Activated CD8-positive, alpha-beta memory T cell treated with anti-CD3 and anti-CD28 coated beads, Interleukin-2, amount 50 U/mL, for 48 hours (primary cell): ENCODE results near the gene PFKFB3.
"Not testable (repeated sequence)": the region's sequence is repeated elsewhere in the genome, so short reads cannot be mapped to it uniquely, and the experiment has no call there.

Experiments used
- DNase-seq: peaks from one replicate; pipeline ENCODE4 v3.0.0-alpha.2; 2020

Gene PFKFB3

DNA sequence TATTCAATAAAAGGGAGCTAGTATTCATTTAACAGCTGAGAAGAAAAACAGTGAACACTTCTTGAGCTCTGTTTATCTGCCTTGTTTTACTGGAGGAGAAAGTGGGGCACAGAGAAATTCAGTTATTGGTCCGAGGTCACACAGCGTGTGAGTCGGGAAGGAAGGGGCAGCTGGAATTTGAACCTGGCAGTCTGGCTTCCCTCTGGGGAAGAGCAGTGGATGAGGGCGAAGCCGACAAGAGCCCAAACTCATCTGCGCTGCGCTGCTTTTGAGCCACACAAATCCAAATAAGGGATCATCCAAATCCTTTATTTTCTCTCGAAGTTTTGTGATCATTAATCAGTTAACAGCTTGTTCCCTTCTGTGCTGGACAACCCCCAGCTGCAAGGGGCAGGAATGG lies 23.7 kb upstream of the PFKFB3 start:
- no peak for DNase-seq

DNA sequence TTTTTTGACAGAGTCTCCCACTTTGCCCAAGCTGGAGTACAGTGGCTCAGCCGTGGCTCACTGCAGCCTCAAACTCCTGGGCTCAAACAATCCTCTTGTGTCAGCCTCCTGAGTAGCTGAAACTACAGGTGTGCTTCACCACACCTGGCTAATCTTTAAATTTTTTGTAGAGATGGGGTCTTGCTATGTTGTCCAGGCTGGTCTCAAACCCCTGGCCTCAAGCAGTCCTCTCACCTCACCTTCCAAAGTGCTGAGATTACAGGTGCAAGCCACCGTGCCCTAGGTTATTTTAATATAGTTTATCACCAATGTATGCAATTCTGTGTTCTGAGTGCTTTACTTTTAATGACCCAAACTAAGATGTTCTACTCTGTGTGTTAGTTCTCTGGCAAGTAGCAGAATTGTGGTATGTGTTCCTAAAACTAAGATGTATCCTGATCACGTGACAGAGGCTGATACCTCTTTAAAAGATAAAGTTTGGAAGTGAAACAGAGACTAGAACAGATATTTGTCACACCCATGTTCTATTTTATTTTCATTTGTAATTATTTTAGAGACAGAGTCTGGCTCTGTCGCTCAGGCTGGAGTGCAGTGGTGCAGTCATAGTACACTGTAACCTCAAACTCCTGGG lies 22.1 kb upstream of the PFKFB3 start:
- DNase-seq = no peak

DNA sequence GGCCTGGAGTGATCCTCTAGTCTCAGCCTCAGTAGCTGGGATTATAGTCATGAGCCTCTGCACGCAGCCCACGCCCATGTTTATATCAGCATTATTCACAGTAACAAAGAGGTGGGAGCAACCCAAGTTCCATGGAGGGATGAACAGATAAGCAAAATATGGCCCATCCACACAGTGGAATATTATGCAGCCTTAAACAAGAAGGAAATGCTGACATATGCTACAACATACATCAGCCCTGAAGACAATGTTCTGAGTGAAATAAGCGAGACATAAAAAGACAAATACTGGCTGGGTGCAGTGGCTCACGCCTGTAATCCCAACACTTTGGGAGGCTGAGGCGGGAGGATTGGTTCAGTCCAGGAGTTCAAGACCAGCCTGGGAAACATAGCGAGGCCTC lies 21.5 kb upstream of the PFKFB3 start:
- no peak for DNase-seq

GRCh38 chr10:6182454-6183098 lies 20.2 kb upstream of the PFKFB3 start:
- no peak for DNase-seq

DNA sequence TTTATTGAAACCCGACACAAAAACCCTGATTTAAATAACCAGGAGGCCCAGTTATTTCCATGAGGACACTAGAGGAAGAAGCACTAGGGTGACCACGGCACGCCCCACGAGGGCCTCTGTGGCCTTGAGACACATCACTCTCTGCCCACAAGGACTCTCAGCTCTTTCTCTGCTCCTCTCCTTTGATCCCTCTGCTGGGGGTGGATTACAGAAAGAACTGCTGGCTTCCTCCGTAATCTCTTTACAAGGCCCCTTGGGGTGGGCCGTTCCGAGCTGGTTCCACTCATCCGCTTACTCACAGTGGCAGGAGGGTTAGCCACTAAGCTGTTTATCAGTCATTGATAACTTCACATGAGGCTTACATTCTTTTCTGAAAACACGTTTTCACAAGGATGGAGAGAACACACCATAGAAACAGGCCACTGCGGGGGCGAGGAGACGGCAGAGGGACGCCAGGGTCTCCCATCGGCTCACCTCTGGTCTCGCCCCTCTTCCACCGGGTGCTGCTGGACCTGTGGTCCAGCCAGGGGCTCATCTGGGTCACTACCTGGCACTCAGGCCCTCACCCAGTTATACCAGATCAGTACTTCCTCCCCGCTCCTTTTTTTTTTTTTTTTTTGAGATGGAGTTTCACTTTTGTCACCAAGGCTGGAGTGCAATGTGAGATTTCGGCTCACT lies 17.6 kb upstream of the PFKFB3 start:
- DNase-seq = no peak

- DNase-seq = no peak
These were observed 15.9 kb upstream of the PFKFB3 start for GRCh38 chr10:6186894-6187256.

- DNase-seq = no peak
These were observed 15.5 kb upstream of the PFKFB3 start for GRCh38 chr10:6187278-6187677.

DNA sequence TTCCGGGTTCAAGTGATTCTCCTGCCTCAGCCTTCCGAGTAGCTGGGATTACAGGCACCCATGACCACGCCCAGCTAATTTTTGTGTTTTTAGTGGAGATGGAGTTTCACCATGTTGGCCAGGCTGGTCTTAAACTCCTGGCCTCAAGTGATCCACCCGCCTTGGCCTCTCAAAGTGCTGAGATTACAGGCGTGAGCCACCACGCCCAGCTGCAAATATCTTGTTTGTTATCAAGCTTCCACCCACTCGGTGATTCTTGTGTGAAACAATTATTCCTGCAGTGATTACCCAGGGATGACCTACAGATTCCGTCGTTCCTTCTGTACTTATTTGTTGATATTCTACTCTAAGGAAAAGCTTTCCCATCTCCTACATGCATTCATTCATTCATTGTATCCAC lies 12.7 kb upstream of the PFKFB3 start:
- DNase-seq = not testable (repeated sequence)

DNA sequence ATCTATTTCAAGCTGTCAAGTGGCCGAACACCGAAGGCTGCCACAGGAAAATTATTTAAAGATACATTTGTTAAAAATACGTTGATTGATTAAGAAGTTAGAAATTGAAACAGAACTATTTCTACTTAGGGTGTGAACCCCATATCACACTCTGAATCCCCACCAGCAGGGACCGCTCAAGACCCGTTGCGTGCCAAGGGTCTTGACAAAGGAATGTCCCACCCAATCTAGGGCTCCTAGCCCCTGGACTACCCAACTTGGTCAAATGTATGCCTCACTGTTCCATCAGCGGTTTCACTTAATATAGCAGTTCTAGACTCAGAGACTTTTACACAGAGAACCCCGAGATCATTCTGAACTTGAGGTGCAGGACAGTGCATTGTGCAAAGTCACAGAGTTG lies 11.6 kb upstream of the PFKFB3 start:
- DNase-seq = no peak

- DNase-seq = no peak
These were observed 11.2 kb upstream of the PFKFB3 start for GRCh38 chr10:6191569-6191968.

DNA sequence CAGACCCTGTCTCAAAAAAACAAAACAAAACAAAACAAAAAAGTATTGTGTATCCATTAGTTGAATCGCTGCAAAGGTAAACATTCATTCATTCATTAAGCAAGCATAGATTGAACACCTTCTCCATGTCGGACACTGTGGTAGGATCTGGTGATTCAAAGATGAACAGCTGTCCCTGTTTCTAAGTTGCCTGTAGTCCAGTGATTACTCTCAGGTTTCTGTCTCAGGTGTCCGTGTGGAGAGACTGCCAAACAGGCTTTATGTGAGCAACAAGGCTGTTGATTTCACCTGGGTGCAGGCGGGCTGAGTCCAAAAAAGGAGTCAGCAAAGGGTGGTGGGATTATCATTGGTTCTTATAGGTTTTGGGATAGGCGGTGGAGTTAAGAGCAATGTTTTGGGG lies 9.4 kb upstream of the PFKFB3 start:
- DNase-seq = not testable (repeated sequence)

GRCh38 chr10:6194311-6194710 lies 8.4 kb upstream of the PFKFB3 start:
- no peak for DNase-seq

DNA sequence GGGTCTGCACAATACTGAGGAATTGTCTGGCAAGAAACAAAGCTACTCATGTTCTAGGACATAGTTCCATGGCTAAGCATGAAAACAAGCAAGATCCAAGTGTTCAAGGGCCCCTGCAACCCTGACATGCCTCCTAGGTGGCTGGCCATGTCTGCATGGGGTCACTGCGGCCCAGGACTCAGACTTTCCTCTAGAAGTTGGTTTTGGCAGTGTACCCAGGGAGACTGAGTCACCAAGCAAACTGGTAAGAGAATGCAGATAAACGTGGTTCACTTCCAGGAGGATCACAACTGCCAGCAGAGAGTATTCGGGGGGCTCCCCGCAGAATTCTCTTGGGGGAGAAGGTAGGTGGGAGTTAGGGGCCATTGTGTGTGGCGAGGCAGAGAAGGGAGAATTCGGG lies 7.4 kb upstream of the PFKFB3 start:
- DNase-seq = no peak

GRCh38 chr10:6195846-6196245 lies 6.9 kb upstream of the PFKFB3 start:
- no peak for DNase-seq

GRCh38 chr10:6196524-6196923 lies 6.2 kb upstream of the PFKFB3 start:
- not testable (repeated sequence) for DNase-seq

DNA sequence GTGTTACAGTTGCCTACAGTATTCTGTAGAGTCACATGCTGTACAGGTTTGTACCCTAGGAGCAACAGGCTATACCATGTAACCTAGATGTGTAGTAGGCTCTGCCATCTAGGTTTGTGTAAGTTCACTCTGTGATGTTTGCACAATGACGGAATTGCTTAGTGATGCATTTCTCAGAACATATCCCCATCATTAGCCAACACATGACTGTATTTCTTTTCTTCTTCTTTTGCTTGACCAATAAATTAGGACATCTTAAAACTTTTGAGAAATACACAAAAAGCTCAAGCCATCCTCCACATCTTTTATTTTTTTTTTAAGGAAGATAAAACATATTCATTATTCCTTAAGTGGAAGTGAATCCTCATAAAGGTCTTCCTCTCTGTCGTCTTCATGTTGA lies 5.4 kb upstream of the PFKFB3 start:
- no peak for DNase-seq

DNA sequence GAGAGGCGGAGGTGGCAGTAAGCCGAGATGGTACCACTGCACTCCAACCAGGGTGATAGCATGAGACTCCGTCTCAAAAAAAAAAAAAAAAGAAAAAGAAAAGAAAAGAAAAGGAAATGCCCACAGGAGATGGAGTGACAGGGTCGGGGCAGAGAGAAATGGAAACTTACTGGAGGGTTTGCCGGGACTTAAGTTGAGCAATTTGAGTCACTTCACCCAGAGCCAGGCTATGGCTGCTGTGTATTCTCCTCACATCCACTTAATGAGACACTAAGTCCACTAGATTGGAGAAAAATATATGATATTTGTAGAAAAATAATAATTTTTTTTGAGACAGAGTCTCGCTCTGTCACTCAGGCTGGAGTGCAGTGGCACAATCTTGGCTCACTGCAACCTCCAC lies 4.6 kb upstream of the PFKFB3 start:
- no peak for DNase-seq

DNA sequence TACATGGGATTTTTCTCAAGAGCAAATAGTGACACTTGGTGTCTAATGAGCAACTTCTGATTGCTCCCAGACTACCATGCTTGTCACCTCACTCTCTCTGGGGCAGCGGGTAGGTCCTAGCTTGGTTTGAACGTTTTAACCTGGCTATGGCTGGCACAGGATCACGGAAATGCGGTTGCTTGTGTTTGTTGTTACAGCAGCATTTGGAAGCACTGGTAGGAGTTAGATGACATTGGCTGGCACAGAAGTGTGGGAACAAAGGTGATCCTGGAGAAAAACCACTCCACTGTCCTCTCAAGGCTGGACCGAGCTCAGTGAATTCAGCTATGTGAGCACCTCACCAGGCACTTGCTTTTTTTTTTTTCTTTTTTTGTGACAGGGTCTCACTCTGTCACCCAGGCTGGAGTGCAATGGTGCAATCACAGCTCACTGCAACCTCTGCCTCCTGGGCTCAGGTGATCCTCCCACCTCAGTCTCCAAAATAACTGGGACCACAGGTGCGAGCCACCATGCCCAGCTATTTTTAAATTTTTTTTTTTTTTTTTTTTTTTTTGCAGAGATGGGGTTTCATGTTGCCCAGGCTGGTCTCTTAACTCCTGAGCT lies 3.5 kb upstream of the PFKFB3 start:
- no peak for DNase-seq

- DNase-seq = no peak
These were observed 2.3 kb upstream of the PFKFB3 start for GRCh38 chr10:6200440-6200733.

- DNase-seq = peak; percentile 84
These were observed 1.8 kb upstream of the PFKFB3 start for GRCh38 chr10:6200734-6201515.

- peak; percentile 94 for DNase-seq
These were observed 1.2 kb upstream of the PFKFB3 start for GRCh38 chr10:6201516-6201975.

DNA sequence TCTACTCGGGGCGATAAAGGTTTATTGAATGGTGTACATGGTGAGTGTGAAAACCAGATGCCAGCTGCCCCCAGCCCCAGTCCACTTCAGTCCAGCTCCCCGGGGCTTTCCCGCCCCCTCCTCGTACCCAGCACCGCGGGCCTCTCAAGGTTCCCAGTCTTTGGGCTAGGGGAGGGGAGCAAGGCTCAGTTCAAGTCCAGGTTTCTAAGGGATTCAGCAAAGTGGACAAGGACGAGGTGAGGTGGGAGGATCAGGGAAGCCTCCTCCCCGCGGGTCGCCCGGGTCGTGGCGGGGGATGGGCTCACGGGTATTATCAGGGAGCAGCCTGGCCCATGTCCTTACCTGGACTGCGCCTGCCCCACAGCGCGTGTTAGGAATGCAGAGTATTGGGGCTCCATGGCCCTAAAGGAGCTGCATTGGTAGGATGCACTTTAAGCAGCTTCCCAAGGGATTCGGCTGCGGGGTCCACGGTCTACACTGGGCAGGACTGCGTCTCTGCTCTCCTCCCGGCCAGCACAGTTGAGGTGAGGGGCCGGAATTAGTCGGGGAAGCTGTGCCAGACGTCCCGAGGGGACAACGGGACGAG lies 541 bp upstream of the PFKFB3 start:
- peak; percentile 75 for DNase-seq
